A549 (cell line): ENCODE results near the gene LBP. TPM values are rescaled to one million over a fixed set of nuclear protein-coding genes. Genes with fewer than 3 reads are reported as not detected.

Experiments
- ATAC-seq, 2 experiments: fragments of 200-7000 bp in 1 of 2; fragments of >200 bp in 1 of 2; cut with Nextera tagmentation in 1 of 2; cut with Tn5 transposase in 1 of 2; 3 replicates each; pipeline versions ENCODE4 v1.8.0 to v1.9.1; 2018 to 2020; ENCODE audit warnings: mild to moderate bottlenecking in 1 of 2, moderate library complexity in 1 of 2
- CTCF ChIA-PET: fragments of 300-600 bp; sonication (Branson Sonifier 250); formaldehyde crosslinking; extraction: SDS; loops from one replicate; lab custom pipeline; 2021; ENCODE audit warnings: antibody characterized with exemption, inconsistent platforms; lab: Yijun Ruan, JAX
- POLR2A ChIA-PET: fragments of 350-600 bp; formaldehyde crosslinking; extraction: SDS; loops from one replicate; lab custom pipeline; 2021; ENCODE audit warnings: antibody characterized with exemption, inconsistent platforms; lab: Yijun Ruan, JAX
- DNase-seq, 2 experiments: peaks; one replicate each; pipeline versions ENCODE4 v3.0.0 to v3.0.0-alpha.2; 2011 to 2016; ENCODE audit warnings: low read depth in 1 of 2, low spot score in 1 of 2
- FAIRE-seq: peaks from 2 replicates; lab custom pipeline; 2011; peaks lifted over from hg19 to GRCh38; lab: Jason Lieb, UNC
- H3K27ac ChIP-seq, 2 experiments: fragments of >200 bp; sonication (Bioruptor Twin); formaldehyde crosslinking; 3 replicates each; pipeline ENCODE4 v1.5.1; 2016 to 2017
- H3K4me1 ChIP-seq: fragments of >200 bp; sonication (Bioruptor Twin); formaldehyde crosslinking; 3 replicates; pipeline ENCODE4 v1.6.1; 2016
- H3K4me2 ChIP-seq: fragments of >200 bp; sonication (Bioruptor Twin); formaldehyde crosslinking; 3 replicates; pipeline ENCODE4 v1.6.1; 2016
- H3K4me3 ChIP-seq: fragments of >200 bp; sonication (Bioruptor Twin); formaldehyde crosslinking; 3 replicates; pipeline ENCODE4 v1.5.1; 2016
- H3K9me3 ChIP-seq: fragments of >200 bp; sonication (Bioruptor Twin); formaldehyde crosslinking; 3 replicates; pipeline ENCODE4 v1.6.1; 2016
- BHLHE40 ChIP-seq: IDR thresholded peaks from 2 replicates; pipeline ENCODE4 v1.6.1; 2012; ENCODE audit warnings: low read depth, low read length, inconsistent platforms
- CBX8 ChIP-seq: fragments of 200-600 bp; sonication (generic); IDR thresholded peaks from 2 replicates; pipeline ENCODE4 v1.6.1; 2016
- CHD4 ChIP-seq: fragments of 200-600 bp; sonication (generic); IDR thresholded peaks from 2 replicates; pipeline ENCODE4 v1.6.1; 2016; ENCODE audit warnings: antibody characterized with exemption, mild to moderate bottlenecking, borderline replicate concordance
- EP300 ChIP-seq, 2 experiments: fragments of >200 bp; sonication (Bioruptor Twin); formaldehyde crosslinking; IDR thresholded peaks; 2 replicates in 1 of 2; 3 replicates in 1 of 2; pipeline ENCODE4 v1.6.1; 2016 to 2017
- FOSB ChIP-seq: fragments of 250-450 bp; sonication (Bioruptor Pico); IDR thresholded peaks from 2 replicates; pipeline ENCODE4 v1.5.0; 2020; ENCODE audit warnings: mild to moderate bottlenecking, moderate library complexity
- FOXS1 ChIP-seq: fragments of 250-450 bp; sonication (Bioruptor Pico); IDR thresholded peaks from 2 replicates; pipeline ENCODE4 v1.5.0; 2020; ENCODE audit warnings: mild to moderate bottlenecking, moderate library complexity
- HEYL ChIP-seq: fragments of 250-450 bp; sonication (Bioruptor Pico); IDR thresholded peaks from 2 replicates; pipeline ENCODE4 v1.8.0; 2021; ENCODE audit warnings: mild to moderate bottlenecking, moderate library complexity
- HOXB13 ChIP-seq: fragments of 250-450 bp; sonication (Bioruptor Pico); IDR thresholded peaks from 2 replicates; pipeline ENCODE4 v1.5.0; 2020; ENCODE audit warnings: low read depth, mild to moderate bottlenecking, moderate library complexity
- HOXB5 ChIP-seq: fragments of 250-450 bp; sonication (Bioruptor Pico); IDR thresholded peaks from 2 replicates; pipeline ENCODE4 v1.5.0; 2020; ENCODE audit warnings: mild to moderate bottlenecking, moderate library complexity
- JUNB ChIP-seq: fragments of >200 bp; sonication (Bioruptor Twin); formaldehyde crosslinking; IDR thresholded peaks from 2 replicates; pipeline ENCODE4 v1.6.1; 2016
- KDM1A ChIP-seq: fragments of 200-600 bp; sonication (generic); IDR thresholded peaks from 2 replicates; pipeline ENCODE4 v1.6.1; 2016; ENCODE audit warnings: low read depth, mild to moderate bottlenecking
- KDM5A ChIP-seq: fragments of 200-600 bp; sonication (generic); IDR thresholded peaks from 2 replicates; pipeline ENCODE4 v1.6.1; 2016; ENCODE audit warnings: antibody characterized with exemption, mild to moderate bottlenecking
- MAFK ChIP-seq: fragments of 450-650 bp; IDR thresholded peaks from 2 replicates; pipeline ENCODE4 v1.6.1; 2014; ENCODE audit not compliant: partially characterized antibody
- MYC ChIP-seq: IDR thresholded peaks from 2 replicates; pipeline ENCODE4 v1.6.1; 2012; ENCODE audit warnings: mild to moderate bottlenecking, inconsistent platforms, low read length, improper control_type of control experiment, borderline replicate concordance
- NPAS2 ChIP-seq: fragments of 250-450 bp; sonication (Bioruptor Pico); IDR thresholded peaks from 2 replicates; pipeline ENCODE4 v1.8.0; 2022; ENCODE audit warnings: mild to moderate bottlenecking, moderate library complexity, borderline replicate concordance
- NR3C1 ChIP-seq: fragments of >200 bp; sonication (Bioruptor Twin); formaldehyde crosslinking; IDR thresholded peaks from 3 replicates; pipeline ENCODE4 v1.6.1; 2017
- PHF8 ChIP-seq: fragments of 200-600 bp; sonication (generic); IDR thresholded peaks from 2 replicates; pipeline ENCODE4 v1.6.1; 2016; ENCODE audit warnings: low read depth, mild to moderate bottlenecking, antibody characterized with exemption, moderate library complexity, borderline replicate concordance
- POLR2AphosphoS2 ChIP-seq: conservative IDR thresholded peaks from 2 replicates; pipeline ENCODE4 v1.6.1; 2012; ENCODE audit warnings: low read length, improper control_type of control experiment, inconsistent platforms
- SMC3 ChIP-seq: fragments of >200 bp; sonication (Bioruptor Twin); formaldehyde crosslinking; IDR thresholded peaks from 3 replicates; pipeline ENCODE4 v1.6.1; 2018; ENCODE audit warnings: inconsistent platforms
- ZFP36 ChIP-seq: fragments of 450-650 bp; IDR thresholded peaks from 2 replicates; pipeline ENCODE4 v1.6.1; 2014; ENCODE audit warnings: borderline replicate concordance; ENCODE audit not compliant: partially characterized antibody
- ZNF302 ChIP-seq: fragments of 250-450 bp; sonication (Bioruptor Pico); IDR thresholded peaks from 2 replicates; pipeline ENCODE4 v1.9.0; 2021; ENCODE audit warnings: inconsistent platforms, mild to moderate bottlenecking, moderate library complexity
- ZSCAN20 ChIP-seq: fragments of 250-450 bp; sonication (Bioruptor Pico); IDR thresholded peaks from 2 replicates; pipeline ENCODE4 v1.8.0; 2022; ENCODE audit warnings: mild to moderate bottlenecking, moderate library complexity
- WGBS: methylation state at CpG from one replicate; pipeline ENCODE4 v1.1.6; 2017; ENCODE audit errors: missing lambda C conversion rate; 5-methylcytosine and 5-hydroxymethylcytosine counted together
- polyA plus RNA-seq, 4 experiments: library from polyadenylated mRNA; depleted of rRNA in 3 of 4; stranded (reverse); fragments of >200 nt; fragmentation: RNase III in 1 of 4; extraction: RNeasy Plus Mini Kit Qiagen cat#74134 plus additional on column Dnase treatment in 1 of 4; gene quantifications; 2 replicates in 3 of 4; 3 replicates in 1 of 4; pipeline ENCODE4 v1.2.3, GENCODE V29; 2011 to 2017
- TF ChIP-seq, protein P1 (sequence below): IDR thresholded peaks from 2 replicates; pipeline ENCODE4 v1.6.1; 2012
- TF ChIP-seq, protein P2 (sequence below): IDR thresholded peaks from 2 replicates; pipeline ENCODE4 v1.6.1; 2012; ENCODE audit warnings: low read depth, borderline replicate concordance
- TF ChIP-seq, protein P3 (sequence below): fragments of 250-450 bp; sonication (Bioruptor Pico); IDR thresholded peaks from 2 replicates; pipeline ENCODE4 v1.5.0; 2020; ENCODE audit warnings: low read depth, mild to moderate bottlenecking, moderate library complexity
- TF ChIP-seq, protein P4 (sequence below): fragments of >200 bp; sonication (Bioruptor Twin); formaldehyde crosslinking; IDR thresholded peaks from 3 replicates; pipeline ENCODE4 v1.6.1; 2016
- TF ChIP-seq, protein P5 (sequence below): fragments of 200-600 bp; sonication (generic); IDR thresholded peaks from 2 replicates; pipeline ENCODE4 v1.6.1; 2016; ENCODE audit warnings: antibody characterized with exemption, mild to moderate bottlenecking, moderate library complexity
- TF ChIP-seq, protein P6 (sequence below): IDR thresholded peaks from 2 replicates; pipeline ENCODE4 v1.6.1; 2012
- TF ChIP-seq, protein P7 (sequence below): fragments of >200 bp; sonication (Bioruptor Twin); formaldehyde crosslinking; IDR thresholded peaks from 2 replicates; pipeline ENCODE4 v1.6.1; 2016
- TF ChIP-seq, protein P8 (sequence below): fragments of 150-350 bp; IDR thresholded peaks from 2 replicates; pipeline ENCODE4 v1.6.1; 2014; ENCODE audit warnings: low read depth, mild to moderate bottlenecking, low read length

The LBP gene
- polyA plus RNA-seq, 2 of the 4 experiments (the other 2 are of a cell fraction): 1.3 to 2.2 TPM

DNA sequence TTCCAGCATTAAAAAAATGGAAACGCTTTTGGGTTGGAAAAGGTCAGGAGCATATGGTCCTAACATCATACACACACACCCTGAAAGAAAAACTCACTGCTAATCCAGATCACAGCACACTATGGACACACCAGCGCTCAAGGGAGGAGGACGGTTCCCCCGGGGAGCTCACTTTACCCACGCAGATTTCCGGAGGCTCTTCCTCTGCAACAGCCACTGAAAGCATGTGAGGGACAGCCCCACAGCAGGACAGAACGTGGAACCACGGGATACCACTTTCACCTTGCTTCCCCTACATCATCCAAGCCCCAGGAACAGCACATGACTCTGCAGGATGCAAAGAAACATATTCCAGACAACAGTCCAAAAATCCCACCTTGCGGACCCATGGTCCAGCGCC is 75.6 kb downstream of the LBP start:
- Histone ChIP-seq H3K4me3 (no peak overlapping the region), H3K4me2 (no peak overlapping the region), H3K4me1 (peaks cover 13% of the 10 kb centered on the region), H3K9me3 (no peaks in the 10 kb centered on the region)
- CTCF ChIA-PET: interaction anchor here (0.9 to 2.5 kb wide), 5 partner anchors 11 to 24 kb away, joined by 3 to 12 read pairs (median 4); partner anchors contain the start of gene SNHG17
- FAIRE-seq (no peak), DNase-seq (no peak), ATAC-seq (no peak)
- 70% methylated on average over 10 of the region's 10 CpGs for WGBS
- TF ChIP-seq MYC: no peak
- TF ChIP-seq FOXS1 (CRISPR knock-in tag): no peak
- TF ChIP-seq BHLHE40: no peak
- TF ChIP-seq, protein P1, sequence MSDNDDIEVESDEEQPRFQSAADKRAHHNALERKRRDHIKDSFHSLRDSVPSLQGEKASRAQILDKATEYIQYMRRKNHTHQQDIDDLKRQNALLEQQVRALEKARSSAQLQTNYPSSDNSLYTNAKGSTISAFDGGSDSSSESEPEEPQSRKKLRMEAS: no peak
- TF ChIP-seq, protein P2, sequence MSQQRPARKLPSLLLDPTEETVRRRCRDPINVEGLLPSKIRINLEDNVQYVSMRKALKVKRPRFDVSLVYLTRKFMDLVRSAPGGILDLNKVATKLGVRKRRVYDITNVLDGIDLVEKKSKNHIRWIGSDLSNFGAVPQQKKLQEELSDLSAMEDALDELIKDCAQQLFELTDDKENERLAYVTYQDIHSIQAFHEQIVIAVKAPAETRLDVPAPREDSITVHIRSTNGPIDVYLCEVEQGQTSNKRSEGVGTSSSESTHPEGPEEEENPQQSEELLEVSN: no peak
- TF ChIP-seq FOSB: no peak
- TF ChIP-seq, protein P3, sequence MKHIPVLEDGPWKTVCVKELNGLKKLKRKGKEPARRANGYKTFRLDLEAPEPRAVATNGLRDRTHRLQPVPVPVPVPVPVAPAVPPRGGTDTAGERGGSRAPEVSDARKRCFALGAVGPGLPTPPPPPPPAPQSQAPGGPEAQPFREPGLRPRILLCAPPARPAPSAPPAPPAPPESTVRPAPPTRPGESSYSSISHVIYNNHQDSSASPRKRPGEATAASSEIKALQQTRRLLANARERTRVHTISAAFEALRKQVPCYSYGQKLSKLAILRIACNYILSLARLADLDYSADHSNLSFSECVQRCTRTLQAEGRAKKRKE (CRISPR knock-in tag): no peak
- TF ChIP-seq, protein P4, sequence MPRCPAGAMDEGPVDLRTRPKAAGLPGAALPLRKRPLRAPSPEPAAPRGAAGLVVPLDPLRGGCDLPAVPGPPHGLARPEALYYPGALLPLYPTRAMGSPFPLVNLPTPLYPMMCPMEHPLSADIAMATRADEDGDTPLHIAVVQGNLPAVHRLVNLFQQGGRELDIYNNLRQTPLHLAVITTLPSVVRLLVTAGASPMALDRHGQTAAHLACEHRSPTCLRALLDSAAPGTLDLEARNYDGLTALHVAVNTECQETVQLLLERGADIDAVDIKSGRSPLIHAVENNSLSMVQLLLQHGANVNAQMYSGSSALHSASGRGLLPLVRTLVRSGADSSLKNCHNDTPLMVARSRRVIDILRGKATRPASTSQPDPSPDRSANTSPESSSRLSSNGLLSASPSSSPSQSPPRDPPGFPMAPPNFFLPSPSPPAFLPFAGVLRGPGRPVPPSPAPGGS: no peak
- TF ChIP-seq KDM1A: no peak
- TF ChIP-seq, protein P5, sequence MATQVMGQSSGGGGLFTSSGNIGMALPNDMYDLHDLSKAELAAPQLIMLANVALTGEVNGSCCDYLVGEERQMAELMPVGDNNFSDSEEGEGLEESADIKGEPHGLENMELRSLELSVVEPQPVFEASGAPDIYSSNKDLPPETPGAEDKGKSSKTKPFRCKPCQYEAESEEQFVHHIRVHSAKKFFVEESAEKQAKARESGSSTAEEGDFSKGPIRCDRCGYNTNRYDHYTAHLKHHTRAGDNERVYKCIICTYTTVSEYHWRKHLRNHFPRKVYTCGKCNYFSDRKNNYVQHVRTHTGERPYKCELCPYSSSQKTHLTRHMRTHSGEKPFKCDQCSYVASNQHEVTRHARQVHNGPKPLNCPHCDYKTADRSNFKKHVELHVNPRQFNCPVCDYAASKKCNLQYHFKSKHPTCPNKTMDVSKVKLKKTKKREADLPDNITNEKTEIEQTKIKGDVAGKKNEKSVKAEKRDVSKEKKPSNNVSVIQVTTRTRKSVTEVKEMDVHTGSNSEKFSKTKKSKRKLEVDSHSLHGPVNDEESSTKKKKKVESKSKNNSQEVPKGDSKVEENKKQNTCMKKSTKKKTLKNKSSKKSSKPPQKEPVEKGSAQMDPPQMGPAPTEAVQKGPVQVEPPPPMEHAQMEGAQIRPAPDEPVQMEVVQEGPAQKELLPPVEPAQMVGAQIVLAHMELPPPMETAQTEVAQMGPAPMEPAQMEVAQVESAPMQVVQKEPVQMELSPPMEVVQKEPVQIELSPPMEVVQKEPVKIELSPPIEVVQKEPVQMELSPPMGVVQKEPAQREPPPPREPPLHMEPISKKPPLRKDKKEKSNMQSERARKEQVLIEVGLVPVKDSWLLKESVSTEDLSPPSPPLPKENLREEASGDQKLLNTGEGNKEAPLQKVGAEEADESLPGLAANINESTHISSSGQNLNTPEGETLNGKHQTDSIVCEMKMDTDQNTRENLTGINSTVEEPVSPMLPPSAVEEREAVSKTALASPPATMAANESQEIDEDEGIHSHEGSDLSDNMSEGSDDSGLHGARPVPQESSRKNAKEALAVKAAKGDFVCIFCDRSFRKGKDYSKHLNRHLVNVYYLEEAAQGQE: no peak
- TF ChIP-seq, protein P6, sequence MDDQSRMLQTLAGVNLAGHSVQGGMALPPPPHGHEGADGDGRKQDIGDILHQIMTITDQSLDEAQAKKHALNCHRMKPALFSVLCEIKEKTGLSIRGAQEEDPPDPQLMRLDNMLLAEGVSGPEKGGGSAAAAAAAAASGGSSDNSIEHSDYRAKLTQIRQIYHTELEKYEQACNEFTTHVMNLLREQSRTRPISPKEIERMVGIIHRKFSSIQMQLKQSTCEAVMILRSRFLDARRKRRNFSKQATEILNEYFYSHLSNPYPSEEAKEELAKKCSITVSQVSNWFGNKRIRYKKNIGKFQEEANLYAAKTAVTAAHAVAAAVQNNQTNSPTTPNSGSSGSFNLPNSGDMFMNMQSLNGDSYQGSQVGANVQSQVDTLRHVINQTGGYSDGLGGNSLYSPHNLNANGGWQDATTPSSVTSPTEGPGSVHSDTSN: no peak
- TF ChIP-seq KDM5A: no peak
- TF ChIP-seq POLR2AphosphoS2: no peak
- no peak for TF ChIP-seq MAFK
- TF ChIP-seq HOXB13: no peak
- TF ChIP-seq CBX8: no peak
- TF ChIP-seq, protein P7, sequence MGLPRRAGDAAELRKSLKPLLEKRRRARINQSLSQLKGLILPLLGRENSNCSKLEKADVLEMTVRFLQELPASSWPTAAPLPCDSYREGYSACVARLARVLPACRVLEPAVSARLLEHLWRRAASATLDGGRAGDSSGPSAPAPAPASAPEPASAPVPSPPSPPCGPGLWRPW: no peak
- no peak for TF ChIP-seq HOXB5 (CRISPR knock-in tag)
- TF ChIP-seq, all 56 proteins: peak for 0
- H3K27ac ChIP-seq: no peak overlapping the region
- POLR2A ChIA-PET: interaction anchor here (0.7 kb wide), 1 partner anchor 13 kb away, joined by 3 read pairs; the partner anchor contains the start of gene SNHG17

DNA sequence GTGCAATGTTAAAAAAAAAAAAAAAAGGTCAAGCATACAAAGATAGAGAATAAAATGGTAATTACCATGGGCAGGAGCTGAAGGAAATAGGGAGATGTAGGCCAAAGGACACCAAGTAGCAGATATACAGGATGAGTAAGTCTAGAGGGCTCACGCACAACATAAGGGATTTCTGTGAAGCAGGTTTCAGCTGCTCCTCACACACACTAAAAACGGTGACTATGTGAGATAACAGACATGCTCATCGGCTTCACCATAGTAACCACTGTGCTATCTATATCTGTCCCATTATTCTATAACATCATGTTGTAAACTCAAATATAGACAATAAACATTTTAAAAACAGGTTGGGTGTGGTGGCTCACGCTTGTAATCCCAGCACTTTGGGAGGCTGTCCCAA is 77.3 kb downstream of the LBP start:
- 90% methylated on average over 4 of the region's 4 CpGs for WGBS
- ATAC-seq (no peak), DNase-seq (no peak), FAIRE-seq (no peak)
- Histone ChIP-seq H3K27ac (no peak overlapping the region), H3K4me3 (no peak overlapping the region), H3K9me3 (no peaks in the 10 kb centered on the region), H3K4me2 (no peak overlapping the region), H3K4me1 (peaks cover 29% of the 10 kb centered on the region)
- POLR2A ChIA-PET: interaction anchor here (0.6 kb wide), 1 partner anchor 66 kb away, joined by 3 read pairs; no protein-coding TSS in a partner anchor
- CTCF ChIA-PET: interaction anchor here (0.6 to 3.3 kb wide), 4 partner anchors 11 to 54 kb away, joined by 3 to 22 read pairs (median 4); partner anchors contain the start of gene SNHG17
- TF ChIP-seq HEYL (CRISPR knock-in tag) (no peak), CHD4 (no peak), NR3C1 (no peak), PHF8 (no peak), CBX8 (no peak), EP300 (IDR thresholded peaks at IDR 0.05) (no peak), NPAS2 (CRISPR knock-in tag) (no peak), ZSCAN20 (CRISPR knock-in tag) (no peak), ZFP36 (no peak), JUNB (no peak), KDM5A (no peak), SMC3 (no peak), ZNF302 (no peak)
- TF ChIP-seq, protein P8, sequence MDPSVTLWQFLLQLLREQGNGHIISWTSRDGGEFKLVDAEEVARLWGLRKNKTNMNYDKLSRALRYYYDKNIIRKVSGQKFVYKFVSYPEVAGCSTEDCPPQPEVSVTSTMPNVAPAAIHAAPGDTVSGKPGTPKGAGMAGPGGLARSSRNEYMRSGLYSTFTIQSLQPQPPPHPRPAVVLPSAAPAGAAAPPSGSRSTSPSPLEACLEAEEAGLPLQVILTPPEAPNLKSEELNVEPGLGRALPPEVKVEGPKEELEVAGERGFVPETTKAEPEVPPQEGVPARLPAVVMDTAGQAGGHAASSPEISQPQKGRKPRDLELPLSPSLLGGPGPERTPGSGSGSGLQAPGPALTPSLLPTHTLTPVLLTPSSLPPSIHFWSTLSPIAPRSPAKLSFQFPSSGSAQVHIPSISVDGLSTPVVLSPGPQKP: no peak
